ENCODE measurements around the gene BRD1.
"Not testable (repeated sequence)": the region's sequence is repeated elsewhere in the genome, so short reads cannot be mapped to it uniquely, and the experiment has no call there.

BRD1 gene

DNA sequence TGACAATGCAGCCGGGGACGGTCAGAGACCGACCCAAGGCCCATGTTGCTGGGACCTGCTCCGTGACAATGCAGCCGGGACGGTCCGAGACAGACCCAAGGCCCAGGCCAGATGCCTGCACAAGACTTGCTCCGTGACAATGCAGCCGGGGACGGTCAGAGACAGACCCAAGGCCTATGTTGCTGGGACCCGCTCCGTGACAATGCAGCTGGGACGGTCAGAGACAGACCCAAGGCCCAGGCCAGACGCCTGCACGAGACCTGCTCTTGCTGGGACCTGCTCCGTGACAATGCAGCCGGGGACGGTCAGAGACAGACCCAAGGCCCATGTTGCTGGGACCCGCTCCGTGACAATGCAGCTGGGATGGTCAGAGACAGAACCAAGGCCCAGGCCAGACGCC is 45.8 kb downstream of the BRD1 start:
- DNase-seq, result not testable (repeated sequence)

DNA sequence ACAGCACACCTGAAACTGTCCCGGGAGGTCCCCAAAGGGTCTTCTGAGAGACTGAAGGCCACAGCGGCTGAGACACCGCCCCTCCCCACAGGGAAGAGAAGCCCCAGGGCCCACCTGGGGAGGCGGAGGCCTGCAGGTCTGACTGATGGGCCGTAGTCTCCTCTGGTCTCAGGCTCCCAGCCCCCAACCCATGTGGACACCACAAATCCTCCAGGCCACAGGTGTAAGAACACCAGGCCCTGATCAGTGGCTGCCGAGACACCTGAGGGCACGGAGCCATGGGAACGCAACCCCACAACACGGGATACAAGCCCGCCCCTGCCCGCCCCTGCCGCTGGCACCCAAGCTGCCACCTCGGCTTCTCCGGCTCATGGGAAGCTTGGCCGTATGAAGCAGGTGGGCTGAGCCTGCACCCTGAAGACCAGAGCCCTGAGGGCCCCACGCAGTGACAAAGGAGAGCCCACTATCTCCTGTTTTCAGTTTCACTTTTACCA is 46.3 kb downstream of the BRD1 start:
- no peak for DNase-seq

DNA sequence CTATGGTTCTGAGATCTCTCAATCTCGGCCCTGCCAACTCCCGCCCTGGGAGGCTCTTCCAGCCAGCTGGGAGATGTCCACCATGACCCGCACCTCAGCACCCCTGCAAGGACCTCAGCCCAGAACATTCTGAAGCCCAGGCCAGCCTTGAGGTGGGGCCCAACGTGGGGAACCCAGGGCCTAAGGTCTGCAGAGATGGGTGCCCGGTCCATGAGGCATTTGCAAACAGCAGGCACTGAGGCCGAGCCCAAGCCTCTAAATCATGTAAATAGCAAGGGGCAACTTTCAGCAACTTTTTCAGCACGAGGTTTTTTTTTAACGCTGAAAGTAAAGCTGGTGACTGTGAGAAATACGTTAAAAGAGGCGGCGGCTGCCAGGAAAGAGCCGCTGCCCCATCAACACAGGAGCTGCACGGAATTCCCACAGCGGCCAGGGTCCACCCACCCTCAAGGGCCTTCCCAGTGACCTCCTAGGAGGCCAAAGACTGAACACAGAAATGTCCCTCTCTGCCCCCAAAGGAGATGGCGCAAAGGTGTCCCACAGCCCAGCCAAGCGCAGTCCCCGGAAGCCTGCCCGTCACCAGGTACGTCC is 46.9 kb downstream of the BRD1 start:
- no peak for DNase-seq

DNA sequence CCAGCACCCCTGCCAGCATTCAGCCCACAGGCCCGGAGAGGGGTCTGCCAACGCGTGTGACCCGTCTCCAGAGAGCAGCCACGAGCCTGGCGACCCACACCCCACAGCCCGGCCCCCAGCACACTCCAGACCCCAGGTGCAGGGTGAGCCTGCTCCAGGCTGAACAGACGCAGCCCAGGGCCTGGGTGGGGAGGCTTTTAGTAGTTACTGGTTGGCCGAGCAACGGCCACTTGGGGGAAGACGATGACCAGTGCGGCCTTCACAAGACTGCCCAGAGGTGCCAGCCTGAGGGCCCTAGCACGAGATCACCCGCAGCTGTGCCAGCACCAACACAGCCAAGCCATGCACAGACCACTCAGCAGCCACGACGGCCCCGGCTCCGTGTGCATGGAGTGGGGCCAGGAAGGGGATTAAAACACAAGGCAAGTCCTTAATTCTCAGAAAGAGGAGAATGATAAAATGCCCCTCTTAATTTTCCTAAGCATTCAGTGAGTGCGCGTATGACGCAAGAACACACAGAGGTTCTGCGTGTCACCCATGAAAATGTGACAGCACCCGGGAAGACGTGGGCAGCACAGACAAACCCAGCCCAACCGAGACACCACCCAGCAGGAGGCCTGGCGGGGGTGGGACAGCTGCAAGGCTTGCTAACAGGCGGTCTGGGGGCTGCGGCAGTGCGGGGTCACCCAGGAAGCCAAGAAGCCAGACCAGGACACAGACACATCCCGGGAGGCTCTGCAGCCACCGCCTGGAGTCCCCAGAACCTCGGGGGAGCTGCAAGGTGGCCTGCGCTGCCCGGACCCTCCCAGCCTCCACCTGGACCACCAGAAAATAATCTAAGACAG is 47.6 kb downstream of the BRD1 start:
- DNase-seq, result no peak

DNA sequence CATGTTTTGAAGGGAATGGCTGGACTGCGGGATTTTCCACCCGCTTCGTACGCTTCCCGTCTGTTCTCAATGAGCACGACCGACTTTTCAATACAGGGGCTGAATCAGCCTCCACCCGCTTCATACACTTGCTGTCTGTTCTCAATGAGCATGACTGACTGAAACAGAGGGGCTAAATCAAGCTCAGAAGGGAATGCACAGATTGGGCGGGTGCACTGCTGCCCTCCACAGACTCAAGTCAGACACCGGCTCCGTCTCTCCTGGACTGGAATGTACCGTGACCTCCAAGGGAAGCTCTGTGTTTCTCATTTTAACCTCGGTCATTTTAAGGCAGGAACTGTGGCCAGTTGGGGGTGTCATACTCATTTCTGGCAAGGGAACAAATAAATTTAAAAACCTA is 48.5 kb downstream of the BRD1 start:
- no peak for DNase-seq

DNA sequence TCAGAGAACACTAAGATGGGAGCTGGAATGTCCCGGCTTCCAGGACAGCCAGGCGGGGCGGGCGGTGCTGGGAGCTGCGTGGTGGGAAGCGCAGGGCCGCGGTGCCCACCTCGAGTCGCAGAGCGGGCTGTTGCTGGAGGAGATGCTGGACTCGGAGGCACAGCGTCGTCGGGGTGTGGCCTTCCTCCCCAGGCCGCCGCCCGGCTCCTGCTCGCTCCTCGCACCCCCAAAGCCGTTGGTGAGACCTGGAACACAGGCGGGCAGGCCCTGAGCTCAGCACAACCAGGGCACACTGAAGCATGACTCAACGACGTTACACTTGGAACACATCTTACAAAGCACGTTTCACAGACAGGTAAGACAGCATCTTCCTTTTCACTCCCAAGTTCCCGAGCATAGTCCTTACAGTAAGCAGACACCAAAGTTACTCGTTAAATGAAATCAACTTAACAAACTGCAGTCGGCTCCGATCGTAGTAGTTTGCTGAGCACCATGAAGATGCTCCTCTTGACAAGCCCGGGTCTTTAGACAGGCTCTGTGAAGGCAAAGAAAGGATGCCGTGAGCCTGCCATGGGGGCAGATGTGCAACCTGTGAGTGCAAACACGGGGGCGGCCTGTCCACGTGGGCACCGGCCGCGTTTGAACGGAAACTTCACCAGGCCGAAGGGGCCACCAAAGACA is 50.0 kb downstream of the BRD1 start:
- DNase-seq, result no peak

DNA sequence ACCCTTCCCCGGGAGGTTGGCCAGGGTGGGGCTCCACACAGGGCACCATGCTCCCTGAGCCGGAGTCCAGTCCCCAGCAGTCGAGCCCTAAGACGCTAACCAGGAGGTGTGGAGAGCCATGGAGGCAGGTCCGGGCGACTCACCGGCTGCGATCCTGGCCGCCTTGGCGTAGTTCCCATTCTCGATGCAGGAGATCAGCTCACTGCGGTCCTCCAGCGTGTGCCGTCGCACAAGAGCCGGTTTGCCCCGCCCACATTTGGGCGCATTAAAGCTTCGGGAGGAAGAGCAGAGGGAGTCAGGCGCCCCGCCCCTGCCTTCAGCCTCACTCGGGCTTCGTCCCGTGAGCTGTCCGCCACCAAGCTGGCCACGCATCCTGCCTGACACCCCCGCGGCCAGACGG is 50.8 kb downstream of the BRD1 start:
- DNase-seq, result no peak

DNA sequence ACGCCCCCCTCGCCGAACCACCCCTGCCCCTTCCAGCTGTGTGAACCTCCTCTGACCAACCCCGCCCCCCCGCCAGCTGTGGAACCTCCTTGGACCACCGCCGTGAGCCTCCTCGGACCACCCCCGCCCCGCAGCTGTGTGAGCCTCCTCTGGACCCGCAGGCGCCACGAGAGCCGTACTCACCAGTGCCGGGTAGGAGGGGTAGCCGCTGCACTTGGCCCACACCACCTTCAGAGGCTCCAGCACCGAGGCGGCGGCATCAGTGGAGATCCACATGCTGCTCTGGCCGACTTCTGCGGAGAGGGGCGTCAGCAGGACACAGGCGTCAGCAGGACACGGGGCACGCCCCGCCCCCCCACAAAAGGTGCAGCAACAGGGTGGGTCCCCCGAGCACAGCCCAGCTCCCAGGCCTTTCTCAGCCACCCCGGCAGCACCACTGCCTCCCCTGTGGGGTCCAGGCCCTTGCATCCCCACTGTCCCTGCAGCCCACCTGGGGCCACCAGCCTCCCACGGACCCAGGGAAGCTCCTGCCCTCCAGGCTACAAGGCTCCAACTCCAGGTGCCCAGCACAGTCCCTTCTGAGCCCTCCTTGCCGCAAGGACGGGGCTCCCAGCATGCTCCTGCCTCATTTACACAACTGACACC is 51.7 kb downstream of the BRD1 start:
- no peak for DNase-seq

DNA sequence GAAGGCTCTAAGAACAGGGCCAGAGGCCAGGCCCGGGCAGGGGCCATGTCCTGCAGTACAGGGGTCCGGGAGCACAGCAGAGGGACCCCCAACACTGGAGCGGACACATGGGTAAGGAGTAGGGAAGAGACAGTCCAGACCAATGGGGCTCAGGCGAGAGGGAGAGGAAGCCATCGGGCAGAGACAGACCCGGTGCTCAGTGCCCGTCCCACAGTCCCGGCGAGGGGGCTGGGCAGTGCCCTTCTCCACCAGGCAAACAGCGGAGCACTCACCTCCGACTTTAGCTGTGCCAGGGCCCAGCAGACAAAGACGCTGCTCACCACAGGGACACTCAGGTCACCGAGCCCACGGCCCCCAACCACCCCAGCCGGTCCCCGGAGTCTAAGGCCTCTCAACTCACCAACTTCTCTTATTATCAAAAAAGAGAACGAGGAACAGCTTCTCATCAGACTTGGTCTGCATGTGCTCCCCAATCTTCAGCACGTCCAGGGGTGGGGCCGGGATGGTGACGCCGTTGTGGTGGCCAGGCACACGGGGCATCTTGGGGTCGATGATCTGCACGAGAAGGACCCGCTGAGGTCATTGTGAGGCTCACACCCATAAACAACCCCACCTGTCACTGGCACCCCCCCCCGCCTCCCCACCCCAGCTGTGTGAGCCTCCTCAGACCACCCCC is 52.3 kb downstream of the BRD1 start:
- no peak for DNase-seq

DNA sequence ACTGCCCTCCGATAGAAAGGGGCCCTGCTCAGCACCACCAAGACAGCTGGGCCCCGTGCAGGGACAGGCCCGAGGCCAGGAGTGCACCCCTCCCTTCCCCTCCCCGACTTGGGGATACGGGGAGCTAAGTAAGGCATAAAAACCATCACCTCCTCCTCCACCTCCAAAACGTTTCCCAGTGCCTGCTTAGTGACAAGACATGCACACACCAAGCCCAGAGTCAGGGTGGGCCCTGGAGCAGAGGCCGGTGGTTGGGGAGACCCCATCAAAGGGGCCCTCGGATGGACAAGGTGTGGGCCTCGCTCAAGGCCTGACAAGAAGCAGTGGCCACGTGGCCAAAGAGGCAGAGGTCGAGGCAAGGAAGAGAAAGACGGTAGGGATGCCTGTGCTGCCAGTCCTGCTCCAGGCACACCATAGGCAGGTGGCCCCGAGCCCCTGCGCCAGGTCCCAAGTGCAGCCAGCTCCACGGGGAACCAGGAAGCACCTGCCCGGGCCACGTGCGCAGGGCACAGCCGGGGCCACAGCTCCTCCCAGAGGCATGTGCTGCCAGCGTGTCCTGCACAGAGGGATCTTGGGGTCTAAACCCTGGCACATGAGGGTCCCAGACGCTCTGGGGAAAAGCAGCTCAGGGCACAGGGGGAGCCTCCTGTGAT is 53.0 kb downstream of the BRD1 start:
- DNase-seq, result no peak

DNA sequence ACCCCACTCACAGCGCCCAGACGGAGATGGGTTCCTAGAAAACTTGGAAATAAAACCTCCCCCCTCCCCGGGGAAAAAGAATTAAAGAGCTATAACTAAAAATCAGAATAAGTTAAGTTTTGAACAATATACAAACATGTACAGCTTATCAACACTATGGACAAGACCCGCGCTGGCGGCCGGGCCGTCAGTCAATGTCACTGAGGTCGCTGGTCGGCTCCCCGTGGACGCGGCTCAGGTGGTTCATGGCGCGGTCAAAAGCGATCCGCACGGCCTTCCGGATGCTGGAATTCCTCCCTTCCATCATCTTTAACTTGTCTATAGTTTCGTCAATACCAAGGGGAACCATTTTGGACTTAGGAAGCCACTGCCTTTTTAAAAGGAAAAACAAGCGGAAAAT is 53.6 kb downstream of the BRD1 start:
- no peak for DNase-seq

DNA sequence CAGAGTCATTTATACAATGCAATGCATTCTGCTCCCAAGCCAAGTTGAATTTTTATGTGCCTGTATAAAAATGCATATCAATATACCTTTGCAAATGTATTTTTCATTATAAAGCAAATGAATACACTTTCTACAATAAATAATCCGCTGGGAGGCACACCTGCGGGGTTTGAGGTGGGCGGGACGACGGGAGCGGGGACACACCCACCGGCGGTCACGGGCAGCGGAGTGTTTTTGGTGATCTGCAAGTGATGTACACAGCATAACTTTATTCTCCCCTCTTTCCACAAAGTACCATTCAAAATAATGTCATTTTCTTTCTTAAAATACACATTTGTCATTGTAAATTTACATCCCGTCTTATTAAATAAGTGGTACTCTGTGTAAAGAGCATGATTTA is 54.1 kb downstream of the BRD1 start:
- DNase-seq, result no peak

DNA sequence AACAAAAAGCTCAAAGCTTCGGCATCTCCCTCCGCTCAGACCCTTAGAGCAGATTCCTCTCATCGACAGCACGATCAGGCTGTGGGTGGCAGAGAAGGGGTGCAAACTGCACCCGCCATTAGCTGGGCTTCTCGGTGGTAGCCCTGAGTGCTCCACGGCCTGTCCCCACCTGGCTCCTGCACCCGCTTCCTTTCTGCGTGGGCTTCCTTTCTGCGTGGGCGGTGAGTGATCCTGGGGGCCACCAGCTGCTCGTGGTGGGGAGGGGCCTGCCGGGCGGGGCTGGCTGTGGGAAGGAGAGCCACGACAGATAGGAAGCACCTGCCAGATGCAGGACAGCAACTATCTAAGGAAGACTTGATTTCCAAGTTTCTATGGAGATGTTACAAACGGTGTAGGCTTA is 55.0 kb downstream of the BRD1 start:
- DNase-seq, result no peak

DNA sequence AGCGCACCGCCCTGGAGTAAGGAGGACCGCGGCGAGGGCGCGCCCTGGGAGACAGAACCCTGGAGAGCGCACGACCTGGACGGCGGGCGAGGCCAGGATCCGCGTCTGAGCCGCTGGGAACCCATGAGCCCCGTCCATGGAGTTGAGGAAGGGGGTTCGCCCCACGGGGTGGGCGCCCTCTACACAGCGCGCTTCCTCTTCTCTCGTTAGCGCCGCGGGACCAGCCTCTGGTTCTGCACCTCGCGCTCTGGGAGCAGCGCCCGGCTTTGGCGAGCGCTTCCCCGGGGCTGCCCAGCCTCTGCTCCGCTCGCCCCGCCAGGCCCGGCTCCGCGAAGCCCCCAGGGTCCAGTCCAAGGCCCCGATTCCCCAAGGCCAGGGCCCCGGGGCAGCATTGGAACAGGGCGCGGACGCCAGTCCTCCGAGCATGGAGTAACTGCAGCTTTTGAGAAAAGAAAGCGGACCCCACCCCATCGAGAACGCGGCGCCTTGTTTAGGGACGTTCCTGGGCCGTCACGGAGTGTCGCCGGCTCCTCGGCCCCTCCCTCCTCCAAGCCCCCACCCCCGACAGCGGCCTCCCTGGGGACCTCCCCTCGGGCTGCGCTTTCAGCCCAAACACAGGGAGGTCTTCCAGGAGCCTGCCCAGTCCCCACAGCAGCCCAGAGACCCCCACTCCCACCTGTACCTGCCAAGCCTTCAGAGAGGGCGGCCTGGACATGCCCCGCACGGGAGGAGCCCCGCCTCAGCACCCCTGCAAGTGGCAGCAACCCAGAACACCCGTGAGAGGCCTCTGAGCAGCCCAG is 56.2 kb downstream of the BRD1 start:
- DNase-seq, result no peak

DNA sequence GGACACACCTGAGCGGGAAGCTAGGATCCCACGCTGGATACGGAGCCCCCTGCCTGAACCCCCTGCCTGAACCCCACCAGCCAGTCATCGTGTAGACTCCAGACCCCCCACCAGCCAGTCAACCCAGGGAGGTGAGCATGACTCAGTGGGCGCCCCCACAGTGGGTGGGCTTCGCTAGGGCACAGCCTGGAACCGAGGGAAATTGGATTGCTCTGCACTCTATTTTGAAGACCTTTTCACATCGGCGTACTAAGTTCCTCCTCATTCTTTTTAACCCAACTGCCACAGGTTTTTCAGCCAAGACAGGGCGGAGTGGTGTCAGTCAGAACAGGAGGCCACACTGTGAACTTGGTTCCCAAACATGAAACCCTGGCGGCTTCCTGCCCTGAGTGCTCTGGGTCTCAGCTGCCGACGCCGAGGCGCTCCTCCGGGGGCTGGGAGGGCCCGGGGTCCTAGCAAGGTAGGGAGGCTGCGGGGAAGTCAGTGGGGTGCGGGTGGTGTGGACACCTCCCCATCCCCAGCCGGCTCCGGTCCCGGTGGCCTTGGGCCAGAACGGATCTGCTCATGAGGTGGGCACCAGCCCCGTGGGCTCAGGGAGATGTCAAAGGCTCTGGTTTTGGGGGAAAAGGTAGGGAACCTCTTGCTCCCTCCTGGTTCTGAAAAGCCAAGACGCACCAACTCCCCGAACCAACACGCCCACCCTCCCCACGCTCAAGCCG is 57.0 kb downstream of the BRD1 start:
- DNase-seq, result no peak

DNA sequence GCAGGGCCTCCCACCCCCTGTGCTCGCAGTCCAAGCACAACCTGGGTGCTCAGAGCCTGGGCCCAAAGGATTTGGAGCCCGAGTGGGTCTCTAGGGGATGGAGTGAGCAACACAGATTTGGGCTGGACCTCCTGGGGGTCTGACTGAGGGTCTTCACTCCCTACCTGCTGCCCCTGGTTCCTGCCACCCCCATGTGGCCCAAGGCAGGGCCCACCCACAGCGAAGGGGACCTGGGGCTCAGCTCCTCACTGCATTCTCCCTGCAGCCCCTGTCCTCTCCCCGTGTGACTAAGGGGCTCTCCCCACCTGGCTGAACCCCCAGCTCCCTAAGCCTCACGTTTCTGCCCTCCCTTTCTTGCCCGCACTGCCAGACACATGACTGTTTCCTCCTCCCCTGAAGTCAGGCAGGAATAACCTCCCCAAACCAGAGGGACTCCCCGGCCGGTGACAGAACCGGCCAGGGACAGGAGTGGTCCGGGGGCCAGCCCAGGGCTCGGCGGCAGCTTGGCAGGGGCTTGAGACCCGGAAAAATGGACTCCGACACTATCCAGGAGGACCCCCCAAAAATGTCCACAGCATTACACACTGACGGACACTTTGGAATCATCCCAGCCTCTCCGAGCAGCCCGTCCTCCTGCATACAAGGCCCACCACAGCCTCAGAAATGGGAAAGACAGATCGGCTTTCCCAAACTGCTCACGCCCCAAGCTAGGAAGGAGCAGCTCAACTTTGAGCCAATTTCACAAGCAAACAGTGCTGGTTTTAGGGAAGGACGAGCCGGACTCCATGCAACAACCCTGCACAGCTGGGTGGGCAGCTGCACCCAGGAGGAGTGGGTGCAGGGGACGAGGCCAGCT is 57.8 kb downstream of the BRD1 start:
- no peak for DNase-seq

DNA sequence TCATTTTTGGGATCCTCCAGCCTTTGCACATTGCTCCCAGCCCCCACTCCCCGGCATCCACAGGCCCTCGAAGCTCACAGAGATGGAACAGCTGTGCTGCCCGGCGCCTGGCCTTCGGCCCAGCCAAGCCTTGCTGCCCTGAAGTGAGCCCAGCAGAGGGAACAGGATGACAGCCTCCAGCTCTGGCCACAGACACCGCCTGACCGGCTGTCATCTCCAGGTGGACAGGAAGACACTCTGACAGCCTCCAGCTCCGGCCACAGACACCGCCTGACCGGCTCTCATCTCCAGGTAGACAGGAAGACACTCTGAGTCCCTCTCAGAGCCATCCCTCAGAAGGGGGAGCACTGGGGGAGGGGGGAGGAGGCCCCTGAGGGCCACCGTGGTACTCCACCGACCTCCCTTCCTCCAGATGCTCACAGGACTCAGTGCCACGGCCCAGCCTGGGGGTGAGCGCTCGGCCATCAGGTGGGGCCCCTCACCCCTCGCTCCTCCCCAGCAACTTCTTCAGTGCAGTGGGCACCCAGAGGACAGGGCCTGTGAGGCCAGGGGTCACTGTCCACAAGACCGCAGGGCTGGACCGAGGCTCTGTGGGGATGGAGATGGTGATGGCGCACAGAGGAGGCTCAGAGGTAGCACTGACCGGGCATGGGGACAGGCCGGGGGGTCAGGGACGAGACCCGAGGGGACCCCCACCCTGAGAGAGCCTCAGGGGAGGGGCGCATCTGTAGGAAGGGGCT is 58.6 kb downstream of the BRD1 start:
- no peak for DNase-seq

DNA sequence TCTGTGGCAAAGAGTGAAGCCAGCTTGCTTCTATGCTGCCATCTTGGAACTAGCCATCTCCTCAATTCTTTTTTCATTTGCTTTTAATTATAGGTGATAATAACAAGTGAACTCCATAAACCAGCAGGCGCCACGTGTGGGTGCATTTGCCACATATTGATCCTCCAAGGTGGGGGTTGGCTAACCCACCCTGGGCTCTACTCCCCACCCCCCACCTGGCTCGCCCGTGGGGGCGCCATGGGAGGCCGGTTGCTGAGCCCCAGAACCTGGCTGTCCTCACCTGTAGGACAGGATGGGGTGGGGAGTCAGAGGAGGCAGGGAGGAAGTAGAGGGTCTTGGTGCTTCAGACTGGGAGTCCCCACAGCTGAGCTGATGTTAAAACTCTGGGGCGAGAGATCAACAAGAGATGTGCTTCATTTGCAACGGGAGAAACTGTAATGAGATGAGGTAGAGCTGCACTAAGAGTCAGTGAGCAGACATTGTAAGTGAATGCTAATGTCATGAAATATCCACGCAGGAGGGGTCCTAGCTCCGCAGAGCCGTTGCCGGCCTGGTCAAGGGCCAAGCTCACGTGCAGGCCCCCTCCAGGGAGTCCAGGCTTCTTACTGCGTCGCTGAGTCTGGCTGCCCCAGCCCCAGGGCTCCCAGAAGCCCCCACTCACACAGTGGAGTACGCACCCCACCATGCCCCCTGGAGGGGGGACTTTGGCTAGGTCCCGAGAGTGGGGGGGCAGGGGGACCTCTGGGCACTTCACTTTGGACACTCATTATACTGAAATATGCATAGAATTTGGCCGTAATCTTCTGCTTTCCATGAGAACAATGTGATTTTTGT is 59.4 kb downstream of the BRD1 start:
- no peak for DNase-seq
